Mesothelial cell of epicardium (in vitro differentiated cells): ENCODE measurements around the gene HTR7. TPM values are rescaled to one million over a fixed set of nuclear protein-coding genes. Genes with fewer than 3 reads are reported as not detected.

Experiments used
- DNase-seq, 2 experiments: peaks; one replicate each; pipeline ENCODE4 v3.0.0; 2021; ENCODE audit warnings: low spot score in 2 of 2; ENCODE audit not compliant: unreplicated experiment in 2 of 2
- H3K27ac Mint-ChIP-seq: 2 replicates; pipeline ENCODE4 v1.8.0; 2021; ENCODE audit warnings: mixed read lengths
- H3K27me3 Mint-ChIP-seq: 2 replicates; pipeline ENCODE4 v1.8.0; 2021; ENCODE audit warnings: low read depth, mixed read lengths
- H3K36me3 Mint-ChIP-seq: 2 replicates; pipeline ENCODE4 v1.8.0; 2021; ENCODE audit warnings: mixed read lengths
- H3K4me1 Mint-ChIP-seq: 2 replicates; pipeline ENCODE4 v1.8.0; 2021; ENCODE audit warnings: mixed read lengths
- H3K4me3 Mint-ChIP-seq: 2 replicates; pipeline ENCODE4 v1.8.0; 2021; ENCODE audit warnings: mild to moderate bottlenecking, moderate library complexity, mixed read lengths
- H3K9me3 Mint-ChIP-seq: 2 replicates; pipeline ENCODE4 v1.8.0; 2021; ENCODE audit warnings: mixed read lengths
- total RNA-seq: library from RNA; stranded (reverse); gene quantifications from 3 replicates; pipeline ENCODE4 v1.2.1, GENCODE V29; 2021
- TF ChIP-seq, protein P1 (sequence below): fragments of 200-600 bp; sonication (generic); IDR thresholded peaks from one replicate; pipeline ENCODE4 v1.5.0; 2021; ENCODE audit warnings: antibody characterized with exemption; ENCODE audit not compliant: unreplicated experiment

Gene HTR7
- total RNA-seq, 1 donor from 2014 or later, result 3.4 TPM

DNA sequence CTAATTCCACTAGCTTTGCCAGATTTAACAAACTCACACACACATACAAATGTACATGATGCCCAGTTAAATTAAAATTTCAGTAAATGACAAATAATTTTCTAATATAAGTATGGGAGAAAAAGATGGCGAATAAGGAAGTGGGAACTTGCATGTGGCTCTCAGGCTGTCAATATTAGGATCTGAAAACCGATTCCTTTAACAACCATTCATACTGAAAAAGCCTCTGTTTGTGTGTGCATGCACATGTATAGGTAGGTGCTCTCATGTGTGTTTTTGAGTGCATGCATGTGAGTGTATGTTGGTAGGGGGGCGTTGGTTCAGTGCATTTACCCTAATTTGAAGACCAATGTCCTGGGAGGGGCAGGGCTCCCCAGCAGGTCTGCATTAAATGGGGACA, 125.3 kb downstream of the HTR7 start:
- Mint-ChIP-seq H3K4me1 (no peaks in the 10 kb centered on the region), H3K27me3 (no peaks in the 10 kb centered on the region), H3K27ac (no peak overlapping the region)

DNA sequence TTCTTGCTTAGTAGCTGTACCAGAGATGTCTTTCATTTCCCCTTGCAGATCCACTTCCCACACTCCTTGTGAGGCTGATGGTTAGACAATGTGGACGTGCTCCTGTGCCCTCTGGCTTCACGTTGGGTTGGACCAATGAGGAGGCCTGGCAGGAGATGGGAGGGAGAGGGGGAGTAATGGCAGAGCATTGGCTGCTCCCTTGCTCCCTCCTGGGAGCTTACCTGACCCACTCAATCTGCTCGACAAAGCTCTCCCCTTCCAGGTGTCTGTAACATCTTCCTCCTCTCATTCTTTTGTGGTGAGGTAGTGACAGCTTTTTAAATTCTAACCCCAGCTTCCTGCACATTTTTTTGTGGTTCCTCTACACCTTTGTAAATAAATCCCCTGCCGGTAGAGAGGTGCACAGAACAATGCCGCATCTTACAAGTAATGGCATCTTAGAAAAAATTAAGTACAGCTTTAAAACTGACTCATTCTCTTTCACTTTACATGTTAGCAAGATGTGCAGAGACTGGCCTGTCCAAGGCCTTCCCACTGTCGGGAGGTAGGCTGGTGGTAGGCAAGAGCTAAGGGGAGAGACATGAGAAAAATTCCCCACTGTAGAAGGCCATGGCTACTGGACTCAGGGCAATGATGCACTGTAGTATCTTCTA, 134.3 kb downstream of the HTR7 start:
- H3K27ac Mint-ChIP-seq, result no peak overlapping the region
- H3K4me3 Mint-ChIP-seq, result no peak overlapping the region
- no peaks in the 10 kb centered on the region for H3K36me3 Mint-ChIP-seq
- no peaks in the 10 kb centered on the region for H3K9me3 Mint-ChIP-seq
- H3K4me1 Mint-ChIP-seq, result no peaks in the 10 kb centered on the region
- DNase-seq, result no peak
- no peaks in the 10 kb centered on the region for H3K27me3 Mint-ChIP-seq
- TF ChIP-seq, protein P1, sequence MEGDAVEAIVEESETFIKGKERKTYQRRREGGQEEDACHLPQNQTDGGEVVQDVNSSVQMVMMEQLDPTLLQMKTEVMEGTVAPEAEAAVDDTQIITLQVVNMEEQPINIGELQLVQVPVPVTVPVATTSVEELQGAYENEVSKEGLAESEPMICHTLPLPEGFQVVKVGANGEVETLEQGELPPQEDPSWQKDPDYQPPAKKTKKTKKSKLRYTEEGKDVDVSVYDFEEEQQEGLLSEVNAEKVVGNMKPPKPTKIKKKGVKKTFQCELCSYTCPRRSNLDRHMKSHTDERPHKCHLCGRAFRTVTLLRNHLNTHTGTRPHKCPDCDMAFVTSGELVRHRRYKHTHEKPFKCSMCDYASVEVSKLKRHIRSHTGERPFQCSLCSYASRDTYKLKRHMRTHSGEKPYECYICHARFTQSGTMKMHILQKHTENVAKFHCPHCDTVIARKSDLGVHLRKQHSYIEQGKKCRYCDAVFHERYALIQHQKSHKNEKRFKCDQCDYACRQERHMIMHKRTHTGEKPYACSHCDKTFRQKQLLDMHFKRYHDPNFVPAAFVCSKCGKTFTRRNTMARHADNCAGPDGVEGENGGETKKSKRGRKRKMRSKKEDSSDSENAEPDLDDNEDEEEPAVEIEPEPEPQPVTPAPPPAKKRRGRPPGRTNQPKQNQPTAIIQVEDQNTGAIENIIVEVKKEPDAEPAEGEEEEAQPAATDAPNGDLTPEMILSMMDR, result no peak

More for the DNA sequence above, 125.3 kb downstream of the HTR7 start:
- Mint-ChIP-seq H3K4me3 (no peak overlapping the region), H3K9me3 (no peaks in the 10 kb centered on the region), H3K36me3 (no peaks in the 10 kb centered on the region)
- TF ChIP-seq, protein P1, result no peak
- DNase-seq, result no peak

DNA sequence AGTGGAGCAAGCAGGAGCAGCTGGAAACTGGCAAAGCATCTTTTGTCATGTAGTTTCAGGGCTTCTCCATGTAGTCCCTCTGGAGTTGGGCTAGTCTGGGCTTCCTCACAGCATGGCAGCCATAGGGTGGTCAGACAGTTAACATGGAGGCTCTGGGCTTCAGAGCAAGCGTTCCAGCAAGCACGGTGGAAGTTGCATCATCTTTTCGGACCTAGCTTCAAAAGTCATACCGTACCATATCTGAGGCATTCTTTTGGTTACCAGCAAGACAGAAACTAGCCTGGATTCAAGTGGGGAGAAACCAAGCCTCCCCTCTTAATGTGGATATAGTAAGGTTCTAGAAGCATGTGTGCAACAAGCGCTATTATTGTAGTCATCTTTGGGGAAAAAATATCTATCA, 135.0 kb downstream of the HTR7 start:
- Mint-ChIP-seq H3K27me3 (no peaks in the 10 kb centered on the region), H3K4me1 (no peaks in the 10 kb centered on the region), H3K27ac (no peak overlapping the region), H3K36me3 (no peaks in the 10 kb centered on the region), H3K9me3 (no peaks in the 10 kb centered on the region), H3K4me3 (no peak overlapping the region)
- TF ChIP-seq, protein P1, result no peak
- no peak for DNase-seq

DNA sequence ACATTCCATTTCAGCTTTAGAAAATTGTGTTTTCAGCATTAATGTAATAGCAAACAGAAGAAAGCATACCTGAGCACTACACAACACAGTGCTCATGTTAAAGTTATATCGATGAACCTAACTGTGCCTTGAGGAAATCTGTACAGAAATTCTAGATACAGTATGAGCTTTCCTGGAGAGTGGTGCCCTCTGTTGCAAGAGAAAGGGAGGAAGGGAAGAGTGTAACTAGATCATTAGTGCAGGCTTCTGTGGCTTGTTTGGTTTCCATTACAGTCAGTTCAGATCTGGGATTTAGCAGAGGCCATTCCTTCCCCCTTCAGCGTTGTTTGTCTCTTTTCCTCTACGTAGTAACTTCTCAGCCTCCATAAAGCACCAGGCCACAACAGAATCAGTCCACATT, 139.7 kb downstream of the HTR7 start:
- TF ChIP-seq, protein P1, result no peak
- DNase-seq, result no peak
- H3K9me3 Mint-ChIP-seq, result no peaks in the 10 kb centered on the region
- H3K4me1 Mint-ChIP-seq, result peaks cover 2% of the 10 kb centered on the region
- H3K36me3 Mint-ChIP-seq, result no peaks in the 10 kb centered on the region
- H3K4me3 Mint-ChIP-seq, result no peak overlapping the region
- no peaks in the 10 kb centered on the region for H3K27me3 Mint-ChIP-seq
- H3K27ac Mint-ChIP-seq, result no peak overlapping the region

DNA sequence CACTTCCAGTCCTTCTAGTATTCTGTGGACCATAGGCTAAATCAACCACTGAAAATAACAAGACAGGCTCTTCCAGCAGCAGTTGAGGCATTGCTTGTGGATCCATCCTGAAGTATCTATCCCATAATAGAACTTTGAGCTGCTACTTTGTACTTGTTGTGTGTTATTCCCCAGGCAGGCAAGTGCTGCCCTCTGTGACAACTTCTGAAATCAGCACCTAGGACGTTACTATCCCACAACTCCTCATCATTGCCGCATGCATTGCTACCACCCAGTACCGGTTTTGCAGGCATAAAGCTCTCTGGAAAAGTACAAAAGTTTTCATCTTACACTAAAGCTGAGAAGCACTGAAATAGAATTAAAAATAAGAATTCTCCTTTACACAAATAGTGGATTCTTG, 145.3 kb downstream of the HTR7 start:
- H3K4me3 Mint-ChIP-seq, result no peak overlapping the region
- H3K4me1 Mint-ChIP-seq, result peaks cover 2% of the 10 kb centered on the region
- TF ChIP-seq, protein P1, result no peak
- no peak overlapping the region for H3K27ac Mint-ChIP-seq
- peaks cover 6% of the 10 kb centered on the region for H3K27me3 Mint-ChIP-seq
- DNase-seq, result no peak
- no peaks in the 10 kb centered on the region for H3K9me3 Mint-ChIP-seq
- H3K36me3 Mint-ChIP-seq, result no peaks in the 10 kb centered on the region

DNA sequence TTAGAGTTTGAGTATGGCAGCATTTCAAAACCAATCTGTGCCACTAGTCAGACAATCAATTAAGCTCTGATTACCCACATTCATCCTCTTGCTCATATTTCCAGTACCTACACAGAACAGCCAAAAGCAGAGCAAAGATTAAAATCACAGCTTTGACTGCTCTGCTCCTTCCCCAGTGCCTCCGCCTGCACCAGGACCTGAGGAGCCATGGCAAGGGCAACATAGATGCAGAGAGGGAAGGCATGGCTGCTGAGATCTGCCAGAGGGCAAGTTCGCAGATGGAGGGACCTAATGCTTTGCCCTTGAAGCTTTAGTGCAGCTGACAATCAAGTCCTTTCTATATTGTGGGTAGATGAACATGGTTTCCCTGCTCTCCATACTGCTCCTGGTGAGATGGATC, 148.1 kb downstream of the HTR7 start:
- Mint-ChIP-seq H3K36me3 (no peaks in the 10 kb centered on the region), H3K27ac (no peak overlapping the region), H3K27me3 (peaks cover 6% of the 10 kb centered on the region), H3K4me3 (no peak overlapping the region), H3K4me1 (no peaks in the 10 kb centered on the region), H3K9me3 (no peaks in the 10 kb centered on the region)
- TF ChIP-seq, protein P1, result no peak
- DNase-seq, result no peak
